ENCODE data around the gene PDE6B. TPM values are rescaled to one million over a fixed set of nuclear protein-coding genes. Genes with fewer than 3 reads are reported as not detected.

PDE6B gene
- total RNA-seq, 1 donor from 2014 or later, result 1.5 TPM

DNA sequence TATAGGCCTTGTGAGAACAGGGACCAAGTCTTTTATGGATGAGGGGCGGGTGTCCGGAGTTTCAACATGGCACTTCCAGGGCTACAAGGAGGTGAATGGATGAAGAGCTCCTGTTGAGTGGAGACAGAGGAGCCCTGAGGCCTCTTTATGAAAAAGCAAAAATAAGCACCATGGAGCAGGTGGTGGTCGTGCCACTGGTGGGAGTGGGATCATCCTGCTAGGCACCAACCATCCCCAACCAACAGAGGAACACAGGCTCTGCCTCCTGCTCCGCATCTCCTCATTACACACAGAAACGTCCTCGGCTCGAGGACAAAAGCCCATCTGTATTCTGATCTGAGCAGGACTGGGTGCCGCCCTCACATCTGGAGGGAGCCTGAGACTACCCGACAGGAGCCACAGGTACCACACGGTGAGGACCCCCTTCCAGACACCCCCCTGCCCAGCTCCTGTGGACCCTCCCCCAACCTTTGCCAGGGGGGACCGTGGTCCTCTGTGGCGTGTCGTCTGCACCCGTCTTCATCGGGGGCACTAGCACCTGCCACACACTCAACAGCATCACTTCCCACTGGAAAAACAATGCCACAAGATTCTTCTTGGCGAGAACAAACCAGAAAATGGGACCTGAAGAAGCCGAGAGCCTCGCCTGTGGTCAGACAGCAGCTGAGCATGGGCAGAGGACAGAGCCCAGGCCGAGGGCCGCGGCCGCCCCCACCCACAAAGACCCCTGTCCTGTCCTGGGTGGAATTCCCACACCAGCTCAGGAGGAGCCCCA lies 3.9 kb upstream of the PDE6B start:
- no peak for DNase-seq (ENCODE audit: extremely low read depth, low read depth, low spot score)

GRCh38 chr4:622071-622995 lies 3.0 kb upstream of the PDE6B start:
- DNase-seq (ENCODE audit: extremely low read depth, low read depth, low spot score), result no peak

DNA sequence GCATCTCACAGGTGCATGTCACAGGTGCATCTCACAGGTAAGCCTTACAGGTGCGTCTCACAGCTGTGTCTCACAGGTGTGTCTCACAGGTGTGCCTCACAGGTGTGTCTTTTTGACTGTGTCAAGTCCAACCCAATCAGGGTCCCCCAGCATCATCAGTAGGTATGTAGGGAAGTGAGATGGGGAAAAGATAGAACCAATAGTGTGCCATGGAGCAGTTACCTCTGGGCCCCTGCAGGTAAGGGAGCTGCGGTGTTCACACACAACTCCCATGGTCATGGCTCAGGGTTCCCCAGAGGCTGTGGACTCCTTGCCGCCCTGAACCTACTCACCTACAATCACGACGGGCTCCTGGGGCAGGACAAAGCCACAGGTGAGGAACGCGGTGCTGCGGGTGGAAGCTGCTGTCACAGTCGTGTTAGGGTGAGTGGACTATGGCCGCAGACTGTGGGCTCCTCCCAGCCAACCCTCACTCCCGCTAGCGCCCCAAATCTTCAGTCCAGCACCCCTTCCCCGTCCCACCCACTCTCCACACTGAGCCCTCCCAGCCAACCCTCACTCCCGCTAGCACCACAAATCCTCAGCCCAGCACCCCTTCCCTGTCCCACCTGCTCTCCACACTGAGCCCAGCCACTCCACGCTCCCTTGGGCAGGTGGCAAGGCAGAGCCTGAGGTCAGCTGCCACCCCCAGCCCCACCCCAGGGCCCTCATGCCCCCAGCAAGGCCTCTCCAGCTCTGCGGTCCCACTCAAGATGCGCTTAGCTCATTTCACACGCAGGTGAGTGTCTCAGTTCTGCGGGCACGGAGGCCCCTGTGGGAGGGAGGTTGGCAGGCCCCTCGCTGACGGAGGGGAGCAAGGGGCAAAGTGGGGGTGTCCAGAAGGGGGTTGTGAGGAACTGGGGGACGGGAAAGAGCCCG lies 2.1 kb upstream of the PDE6B start:
- no peak for DNase-seq (ENCODE audit: extremely low read depth, low read depth, low spot score)

GRCh38 chr4:623914-624566 lies 1.3 kb upstream of the PDE6B start:
- no peak for DNase-seq (ENCODE audit: extremely low read depth, low read depth, low spot score)

- no peak for DNase-seq (ENCODE audit: extremely low read depth, low read depth, low spot score)
Observed at GRCh38 chr4:625631-626161, 323 bp downstream of the PDE6B start.

DNA sequence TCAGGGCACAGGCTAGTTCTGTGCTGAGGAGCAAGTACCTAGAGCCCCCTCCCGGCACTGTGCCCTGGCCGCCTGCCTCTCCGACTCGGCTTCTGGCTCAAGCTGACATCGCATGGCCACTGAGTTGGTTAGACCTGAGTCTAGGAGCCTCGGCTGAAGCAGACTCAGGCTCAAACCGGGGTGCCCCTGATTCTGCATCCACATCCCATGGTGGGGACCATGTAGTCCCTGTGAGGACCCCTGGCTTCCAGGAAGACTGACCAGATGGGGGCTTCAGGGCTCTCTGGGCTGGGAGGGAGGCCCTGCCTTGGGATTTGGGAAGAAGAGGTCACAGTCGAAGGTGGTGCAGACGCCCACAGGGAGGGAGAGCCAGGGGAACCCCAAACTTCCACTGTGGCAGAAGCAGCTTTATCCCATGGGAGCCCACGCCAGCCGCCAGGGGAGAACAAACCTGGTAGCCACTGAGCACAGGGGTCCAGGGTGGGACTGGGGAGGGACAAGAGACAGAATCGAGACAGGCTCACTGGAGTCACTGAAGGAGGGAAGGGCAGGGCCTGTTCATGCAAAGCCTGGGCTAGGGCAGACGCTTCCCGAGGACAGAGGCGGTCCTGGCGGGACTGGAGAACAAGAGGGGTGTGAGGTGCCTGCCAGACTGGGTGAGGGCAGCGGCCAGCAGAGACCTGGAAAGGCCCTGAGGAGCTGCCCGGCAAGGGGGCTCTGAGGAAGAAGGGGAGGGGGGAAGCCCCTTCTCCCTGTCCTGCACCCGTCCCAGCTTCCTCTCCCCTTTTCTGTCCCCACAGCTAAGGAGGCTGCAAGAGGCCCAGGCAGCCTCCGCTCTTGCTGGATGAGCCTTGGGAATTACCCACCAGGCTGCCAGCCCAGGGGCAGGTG lies 1.1 kb downstream of the PDE6B start:
- DNase-seq (ENCODE audit: extremely low read depth, low read depth, low spot score), result no peak

- DNase-seq (ENCODE audit: extremely low read depth, low read depth, low spot score), result no peak
Observed at GRCh38 chr4:627347-628125, 2.2 kb downstream of the PDE6B start.

DNA sequence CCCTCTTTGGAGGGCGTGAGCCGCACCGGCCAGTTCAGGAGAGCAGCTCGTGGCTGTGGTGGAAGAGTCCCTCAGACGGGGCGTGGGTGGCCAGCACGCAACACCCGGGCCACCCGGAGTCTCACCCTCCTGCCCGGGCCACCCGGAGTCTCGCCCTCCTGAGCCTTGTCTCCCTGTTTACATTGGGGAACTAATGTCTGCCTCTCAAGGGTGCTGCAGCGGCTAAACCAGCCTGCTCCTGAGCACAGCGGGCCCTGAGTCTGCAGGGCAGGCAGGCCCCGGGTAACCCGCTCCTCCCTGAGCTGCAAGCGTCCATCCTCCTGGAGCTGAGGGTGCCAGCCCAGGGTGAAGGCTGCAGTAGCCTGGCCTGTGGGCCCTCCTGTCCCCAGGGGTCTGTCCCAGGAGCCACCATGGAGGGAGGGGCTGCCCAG lies 3.0 kb downstream of the PDE6B start:
- DNase-seq (ENCODE audit: extremely low read depth, low read depth, low spot score), result no peak

GRCh38 chr4:628821-629635 lies 3.7 kb downstream of the PDE6B start:
- no peak for DNase-seq (ENCODE audit: extremely low read depth, low read depth, low spot score)

DNA sequence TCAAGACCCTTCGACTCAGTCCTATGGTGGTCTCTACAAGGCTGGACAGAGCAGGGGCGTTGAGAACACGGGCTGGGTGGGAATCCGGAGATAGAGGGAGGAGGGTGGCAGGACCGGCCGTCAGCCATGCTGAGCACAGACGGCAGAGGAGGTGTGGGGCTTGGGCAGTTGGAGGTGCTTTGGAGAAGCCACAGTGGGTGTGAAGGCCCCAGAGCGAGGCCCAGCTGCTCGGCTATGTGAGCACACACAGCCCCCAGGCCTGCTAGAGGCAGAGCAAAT lies 4.2 kb downstream of the PDE6B start:
- no peak for DNase-seq (ENCODE audit: extremely low read depth, low read depth, low spot score)

GRCh38 chr4:629915-630641 lies 4.7 kb downstream of the PDE6B start:
- no peak for DNase-seq (ENCODE audit: extremely low read depth, low read depth, low spot score)

- DNase-seq (ENCODE audit: extremely low read depth, low read depth, low spot score), result no peak
Observed at GRCh38 chr4:630656-631055, 5.3 kb downstream of the PDE6B start.

DNA sequence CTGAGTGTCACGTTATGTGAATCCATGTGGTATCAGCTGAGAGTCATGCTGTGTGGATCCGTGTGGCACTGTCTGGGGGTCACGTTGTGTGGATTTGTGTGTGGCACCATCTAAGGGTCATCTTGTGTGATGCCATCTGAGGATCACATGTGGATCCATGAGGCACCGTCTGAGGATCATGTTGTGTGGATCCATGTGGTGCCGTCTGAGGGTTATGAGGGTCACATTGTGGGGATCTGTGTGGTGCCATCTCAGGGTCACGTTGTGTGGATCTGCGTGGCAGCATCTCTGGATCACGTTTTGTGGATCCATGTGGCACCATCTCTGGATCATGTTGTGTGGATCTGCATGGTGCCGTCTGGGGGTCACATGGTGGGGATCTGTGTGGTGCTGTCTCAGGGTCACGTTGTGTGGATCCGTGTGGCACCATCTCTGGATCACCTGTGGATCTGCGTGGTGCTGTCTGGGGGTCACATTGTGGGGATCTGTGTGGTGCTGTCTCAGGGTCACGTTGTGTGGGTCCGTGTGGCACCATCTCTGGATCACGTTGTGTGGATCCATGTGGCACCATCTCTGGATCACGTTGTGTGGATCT lies 6.9 kb downstream of the PDE6B start:
- DNase-seq (ENCODE audit: extremely low read depth, low read depth, low spot score), result no peak

DNA sequence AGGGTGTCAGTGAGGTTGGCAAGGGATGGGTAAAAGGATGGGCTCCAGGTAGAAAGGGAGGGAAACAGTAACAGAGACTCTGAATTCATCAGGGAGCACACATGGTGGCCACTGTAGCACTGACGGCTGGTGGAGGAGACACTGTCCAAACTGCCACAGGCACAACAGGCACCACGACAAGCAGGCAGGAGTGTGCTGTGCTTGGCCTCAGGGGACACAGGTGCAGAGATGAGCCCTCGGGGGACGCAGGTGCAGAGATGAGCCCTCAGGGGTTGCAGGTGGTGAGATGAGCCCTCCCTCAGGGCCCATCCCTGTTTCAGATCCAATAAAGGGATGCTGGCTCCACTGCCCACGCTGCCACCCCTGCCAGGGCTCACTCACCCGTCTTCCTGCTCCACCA lies 7.6 kb downstream of the PDE6B start:
- DNase-seq (ENCODE audit: extremely low read depth, low read depth, low spot score), result no peak

- DNase-seq (ENCODE audit: extremely low read depth, low read depth, low spot score), result no peak
Observed at GRCh38 chr4:633406-633805, 8.0 kb downstream of the PDE6B start.

- DNase-seq (ENCODE audit: extremely low read depth, low read depth, low spot score), result no peak
Observed at GRCh38 chr4:633976-634598, 8.7 kb downstream of the PDE6B start.
